Hepatocyte (in vitro differentiated cells): ENCODE measurements around the gene OR5K1. TPM values are rescaled to one million over a fixed set of nuclear protein-coding genes. Genes with fewer than 3 reads are reported as not detected.

Experiments used
- DNase-seq: peaks from one replicate; pipeline ENCODE4 v3.0.0-alpha.2; 2016; ENCODE audit warnings: low spot score
- H2AFZ ChIP-seq: fragments of 200-600 bp; sonication (generic); 2 replicates; pipeline ENCODE4 v1.6.0; 2016; ENCODE audit warnings: antibody characterized with exemption, mild to moderate bottlenecking
- H3K27ac ChIP-seq: fragments of 200-600 bp; sonication (generic); 2 replicates; pipeline ENCODE4 v1.5.1; 2016; ENCODE audit warnings: mild to moderate bottlenecking
- H3K27me3 ChIP-seq: fragments of 200-600 bp; sonication (generic); 2 replicates; pipeline ENCODE4 v1.6.1; 2016
- H3K36me3 ChIP-seq: fragments of 200-600 bp; sonication (generic); replicated peaks from 2 replicates; pipeline ENCODE4 v1.5.1; 2016; ENCODE audit warnings: low read depth; ENCODE audit not compliant: insufficient read depth
- H3K4me1 ChIP-seq: fragments of 200-600 bp; sonication (generic); 2 replicates; pipeline ENCODE4 v1.5.1; 2016; ENCODE audit warnings: mild to moderate bottlenecking, moderate library complexity; ENCODE audit not compliant: insufficient read depth
- H3K4me2 ChIP-seq: fragments of 200-600 bp; sonication (generic); 2 replicates; pipeline ENCODE4 v1.6.0; 2016
- H3K4me3 ChIP-seq: fragments of 200-600 bp; sonication (generic); 2 replicates; pipeline ENCODE4 v1.5.1; 2016; ENCODE audit warnings: mild to moderate bottlenecking
- H3K79me2 ChIP-seq: fragments of 200-600 bp; sonication (generic); 2 replicates; pipeline ENCODE4 v1.6.0; 2017; ENCODE audit warnings: mild to moderate bottlenecking
- H3K9me2 ChIP-seq: fragments of 200-600 bp; sonication (generic); replicated peaks from 2 replicates; pipeline ENCODE4 v1.6.0; 2017; ENCODE audit warnings: mild to moderate bottlenecking; ENCODE audit not compliant: insufficient read depth
- H3K9me3 ChIP-seq: fragments of 200-600 bp; sonication (generic); 2 replicates; pipeline ENCODE4 v1.5.1; 2016; ENCODE audit warnings: low read depth, mild to moderate bottlenecking
- H4K20me1 ChIP-seq: fragments of 200-600 bp; sonication (generic); 2 replicates; pipeline ENCODE4 v1.6.0; 2016; ENCODE audit warnings: mild to moderate bottlenecking; ENCODE audit not compliant: insufficient read depth, poor library complexity, severe bottlenecking
- CTCF ChIP-seq: fragments of 200-600 bp; sonication (generic); IDR thresholded peaks from 2 replicates; pipeline ENCODE4 v1.5.1; 2016; ENCODE audit warnings: antibody characterized with exemption, mild to moderate bottlenecking; ENCODE audit not compliant: poor library complexity
- EZH2 ChIP-seq: fragments of 200-600 bp; sonication (generic); IDR thresholded peaks from 2 replicates; pipeline ENCODE4 v1.6.1; 2016; ENCODE audit warnings: antibody characterized with exemption, mild to moderate bottlenecking, borderline replicate concordance
- EZH2phosphoT487 ChIP-seq: fragments of 200-600 bp; sonication (generic); IDR thresholded peaks from one replicate; pipeline ENCODE4 v1.6.1; 2018; ENCODE audit warnings: antibody characterized with exemption, mild to moderate bottlenecking, low read depth, moderate library complexity; ENCODE audit not compliant: unreplicated experiment, severe bottlenecking
- WGBS: methylation state at CpG from one replicate; pipeline ENCODE4 v1.1.6; 2016; ENCODE audit warnings: low lambda C conversion rate; ENCODE audit errors: missing lambda C conversion rate; 5-methylcytosine and 5-hydroxymethylcytosine counted together
- polyA plus RNA-seq: library from polyadenylated mRNA; unstranded; fragments of >200 nt; fragmentation: Nextera tagmentation; extraction: Ambion mirVana; gene quantifications from 2 replicates; pipeline ENCODE4 v1.2.1, GENCODE V29; 2016
- total RNA-seq: library from RNA; depleted of rRNA; stranded (reverse); fragments of >200 nt; gene quantifications from 2 replicates; pipeline ENCODE4 v1.2.3, GENCODE V29; 2014

The OR5K1 gene
- total and polyA plus RNA-seq, 2 experiments from 2014 or later = not detected

GRCh38 chr3:98453827-98454226, 9.2 kb upstream of the OR5K1 start:
- H3K9me3 ChIP-seq = no peaks in the 10 kb centered on the region
- no peaks in the 10 kb centered on the region for H4K20me1 ChIP-seq
- no peak for DNase-seq

GRCh38 chr3:98454929-98455328, 8.1 kb upstream of the OR5K1 start:
- DNase-seq = no peak
- H3K4me1 ChIP-seq = no peaks in the 10 kb centered on the region
- no peaks in the 10 kb centered on the region for H3K27me3 ChIP-seq
- WGBS = 86% methylated on average over 1 of the region's 1 CpG
- no peak overlapping the region for H3K4me3 ChIP-seq
- H3K36me3 ChIP-seq = no peaks in the 10 kb centered on the region
- no peaks in the 10 kb centered on the region for H3K79me2 ChIP-seq
- no peak overlapping the region for H2AFZ ChIP-seq
- H4K20me1 ChIP-seq = no peaks in the 10 kb centered on the region
- no peak for TF ChIP-seq EZH2phosphoT487
- TF ChIP-seq CTCF = no peak
- no peaks in the 10 kb centered on the region for H3K9me2 ChIP-seq
- H3K9me3 ChIP-seq = no peaks in the 10 kb centered on the region
- H3K27ac ChIP-seq = no peak overlapping the region
- no peak overlapping the region for H3K4me2 ChIP-seq

More at GRCh38 chr3:98453827-98454226, 9.2 kb upstream of the OR5K1 start:
- no peaks in the 10 kb centered on the region for H3K79me2 ChIP-seq
- no peaks in the 10 kb centered on the region for H3K27me3 ChIP-seq
- TF ChIP-seq CTCF (no peak), EZH2phosphoT487 (no peak), EZH2 (no peak)
- no peaks in the 10 kb centered on the region for H3K9me2 ChIP-seq
- no peaks in the 10 kb centered on the region for H3K36me3 ChIP-seq
- H3K4me2 ChIP-seq = no peak overlapping the region
- H3K4me1 ChIP-seq = no peaks in the 10 kb centered on the region
- H3K27ac ChIP-seq = no peak overlapping the region
- H2AFZ ChIP-seq = no peak overlapping the region
- no peak overlapping the region for H3K4me3 ChIP-seq

- WGBS = 93% methylated on average over 2 of the region's 2 CpGs
- no peak overlapping the region for H3K27ac ChIP-seq
- H3K9me2 ChIP-seq = no peaks in the 10 kb centered on the region
- no peaks in the 10 kb centered on the region for H4K20me1 ChIP-seq
- H3K9me3 ChIP-seq = no peaks in the 10 kb centered on the region
- no peaks in the 10 kb centered on the region for H3K36me3 ChIP-seq
- H3K79me2 ChIP-seq = no peaks in the 10 kb centered on the region
- H2AFZ ChIP-seq = no peak overlapping the region
- no peaks in the 10 kb centered on the region for H3K27me3 ChIP-seq
- DNase-seq = no peak
- H3K4me1 ChIP-seq = no peaks in the 10 kb centered on the region
- TF ChIP-seq EZH2 (no peak), EZH2phosphoT487 (no peak), CTCF (no peak)
- no peak overlapping the region for H3K4me3 ChIP-seq
- H3K4me2 ChIP-seq = no peak overlapping the region
Observed at GRCh38 chr3:98457543-98457942, 5.5 kb upstream of the OR5K1 start.

GRCh38 chr3:98460220-98460619, 2.8 kb upstream of the OR5K1 start:
- no peak for DNase-seq
- Histone ChIP-seq H3K79me2 (no peaks in the 10 kb centered on the region), H4K20me1 (no peaks in the 10 kb centered on the region), H3K36me3 (no peaks in the 10 kb centered on the region), H3K27ac (no peak overlapping the region), H3K9me2 (no peaks in the 10 kb centered on the region), H3K9me3 (no peaks in the 10 kb centered on the region), H3K27me3 (no peaks in the 10 kb centered on the region), H2AFZ (no peak overlapping the region), H3K4me2 (no peak overlapping the region), H3K4me3 (no peak overlapping the region), H3K4me1 (no peaks in the 10 kb centered on the region)
- TF ChIP-seq EZH2 = no peak
- TF ChIP-seq CTCF = no peak
- TF ChIP-seq EZH2phosphoT487 = no peak
